Measurements from ENCODE around the gene RTP1.
"Not testable (repeated sequence)": the region's sequence is repeated elsewhere in the genome, so short reads cannot be mapped to it uniquely, and the experiment has no call there.

Gene RTP1, protein sequence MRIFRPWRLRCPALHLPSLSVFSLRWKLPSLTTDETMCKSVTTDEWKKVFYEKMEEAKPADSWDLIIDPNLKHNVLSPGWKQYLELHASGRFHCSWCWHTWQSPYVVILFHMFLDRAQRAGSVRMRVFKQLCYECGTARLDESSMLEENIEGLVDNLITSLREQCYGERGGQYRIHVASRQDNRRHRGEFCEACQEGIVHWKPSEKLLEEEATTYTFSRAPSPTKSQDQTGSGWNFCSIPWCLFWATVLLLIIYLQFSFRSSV

DNA sequence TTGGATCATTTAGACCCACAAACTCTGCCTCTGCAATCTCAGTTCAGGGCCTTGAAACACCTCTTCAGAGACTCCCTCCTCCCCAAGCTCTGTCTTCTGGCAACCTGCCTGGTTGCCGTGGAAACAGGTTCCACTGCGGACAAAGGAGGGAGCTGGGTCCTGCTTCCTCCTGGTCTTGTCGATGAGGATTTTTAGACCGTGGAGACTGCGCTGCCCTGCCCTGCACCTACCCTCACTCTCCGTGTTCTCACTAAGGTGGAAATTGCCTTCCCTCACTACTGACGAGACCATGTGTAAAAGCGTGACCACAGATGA lies at the start of gene RTP1:
Gene RTP1, plus strand, starts transcription at position 152 of the 315 bp plus-strand sequence. Its CDS starts 30 bp downstream, at position 182.
- no peak for DNase-seq

GRCh38 chr3:187150186-187150585 lies 47.1 kb upstream of the RTP1 start:
- no peak for DNase-seq

- peak; percentile 40 for DNase-seq
Measured at GRCh38 chr3:187150599-187150998, 46.7 kb upstream of the RTP1 start.

DNA sequence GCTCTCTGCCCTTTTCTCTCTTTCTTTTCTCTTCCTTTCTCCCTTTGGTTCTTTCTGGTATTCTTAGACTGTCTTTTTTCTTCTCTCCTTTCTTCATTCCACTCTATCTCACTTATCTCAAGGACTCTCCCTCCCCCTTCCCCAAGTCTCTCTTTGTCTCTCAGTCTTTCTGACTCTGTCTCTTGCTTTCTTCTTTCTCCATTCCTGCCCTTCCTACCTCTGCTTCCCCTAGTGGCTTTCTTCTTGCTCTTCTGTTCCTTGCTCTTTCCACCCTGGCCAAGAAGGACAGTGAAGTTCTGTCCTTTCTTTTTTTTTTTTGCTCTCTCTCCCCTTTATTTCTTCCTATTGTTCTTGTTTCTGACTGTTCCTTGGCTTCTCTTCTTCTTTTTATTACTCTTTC lies 35.7 kb upstream of the RTP1 start:
- DNase-seq: no peak

GRCh38 chr3:187162265-187162953 lies 34.9 kb upstream of the RTP1 start:
- DNase-seq: no peak

- DNase-seq: peak; percentile 63
Measured at GRCh38 chr3:187165144-187165543, 32.1 kb upstream of the RTP1 start.

- no peak for DNase-seq
Measured at GRCh38 chr3:187166750-187167149, 30.5 kb upstream of the RTP1 start.

DNA sequence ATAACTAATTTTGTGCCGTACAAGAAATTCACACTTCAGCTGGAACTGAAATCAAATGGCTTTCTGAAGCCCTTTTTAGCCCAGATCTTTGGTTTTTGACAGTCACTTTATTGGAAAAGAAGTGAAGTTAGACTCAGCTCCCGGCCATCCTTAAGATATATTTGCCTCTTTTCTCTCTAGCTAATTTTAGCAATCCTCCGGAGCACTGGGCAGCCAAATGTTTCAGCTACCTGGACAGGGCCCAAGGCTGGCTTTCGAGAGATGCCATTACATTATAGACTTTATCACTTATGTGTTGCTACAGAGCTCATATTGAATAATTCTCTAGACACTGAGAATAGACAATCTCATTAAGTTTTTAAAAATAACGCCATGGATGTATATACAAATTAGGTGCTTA lies 29.5 kb upstream of the RTP1 start:
- DNase-seq: no peak

GRCh38 chr3:187169231-187169960 lies 27.9 kb upstream of the RTP1 start:
- no peak for DNase-seq

GRCh38 chr3:187170911-187171310 lies 26.4 kb upstream of the RTP1 start:
- DNase-seq: not testable (repeated sequence)

DNA sequence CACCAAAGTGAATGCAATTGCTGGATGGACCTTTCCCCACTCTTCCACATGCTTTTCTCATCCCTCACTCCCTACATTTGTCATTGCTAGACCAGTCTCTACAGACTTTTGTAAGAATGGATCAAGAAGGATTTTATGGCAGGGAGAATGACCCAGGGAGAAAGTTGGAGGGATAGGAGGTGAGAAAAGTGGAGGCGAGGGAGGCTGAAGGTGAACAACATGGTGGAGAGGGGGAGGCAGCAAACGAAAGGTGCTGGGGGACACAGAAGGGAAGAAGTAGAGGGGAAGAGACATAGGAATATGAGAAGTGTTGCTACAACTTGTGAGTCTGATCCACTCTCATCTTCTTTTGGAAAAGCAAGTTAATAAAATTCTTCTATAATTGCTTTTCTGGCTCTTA lies 24.4 kb upstream of the RTP1 start:
- DNase-seq: no peak

DNA sequence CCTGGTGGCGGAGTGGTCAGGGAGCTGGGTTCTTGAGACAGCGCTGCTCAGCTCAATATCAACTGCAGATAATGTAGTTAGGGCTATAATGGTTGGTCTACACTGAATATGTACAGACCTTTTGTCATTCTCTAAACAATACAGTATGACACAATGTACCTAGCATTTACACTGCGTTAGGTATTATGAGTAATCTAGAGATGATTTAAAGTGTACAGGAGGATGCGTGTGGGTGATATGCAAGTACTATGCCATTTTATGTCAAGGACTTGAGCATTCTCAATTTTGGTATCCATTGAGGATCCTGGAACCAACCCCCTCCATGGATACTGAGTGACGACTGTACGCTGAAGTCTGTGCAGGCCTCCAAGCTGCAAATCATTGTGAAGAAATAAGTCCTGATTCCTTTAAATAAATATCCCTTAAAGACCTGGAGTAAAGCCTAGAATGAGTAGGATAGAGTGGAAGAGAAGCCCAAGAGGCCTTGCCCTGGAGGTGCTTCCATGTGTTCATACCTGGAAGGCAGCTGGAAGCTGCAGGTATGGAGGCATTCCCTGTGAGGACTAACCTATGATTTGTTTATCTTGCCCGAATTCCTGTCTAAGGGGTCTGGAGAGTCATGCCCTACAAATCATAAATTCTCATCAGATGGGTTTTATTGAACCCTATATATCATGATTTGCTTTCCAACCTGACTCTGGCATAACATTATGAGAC lies 15.7 kb upstream of the RTP1 start:
- no peak for DNase-seq

- DNase-seq: no peak
Measured at GRCh38 chr3:187183210-187183862, 13.9 kb upstream of the RTP1 start.

- DNase-seq: no peak
Measured at GRCh38 chr3:187183903-187184302, 13.4 kb upstream of the RTP1 start.

GRCh38 chr3:187185759-187186158 lies 11.5 kb upstream of the RTP1 start:
- no peak for DNase-seq

- DNase-seq: no peak
Measured at GRCh38 chr3:187186375-187186774, 10.9 kb upstream of the RTP1 start.

GRCh38 chr3:187186801-187187421 lies 10.4 kb upstream of the RTP1 start:
- peak; percentile 31 for DNase-seq

GRCh38 chr3:187188931-187189330 lies 8.4 kb upstream of the RTP1 start:
- DNase-seq: no peak

GRCh38 chr3:187191271-187191670 lies 6.0 kb upstream of the RTP1 start:
- DNase-seq: no peak

GRCh38 chr3:187193181-187193580 lies 4.1 kb upstream of the RTP1 start:
- no peak for DNase-seq

DNA sequence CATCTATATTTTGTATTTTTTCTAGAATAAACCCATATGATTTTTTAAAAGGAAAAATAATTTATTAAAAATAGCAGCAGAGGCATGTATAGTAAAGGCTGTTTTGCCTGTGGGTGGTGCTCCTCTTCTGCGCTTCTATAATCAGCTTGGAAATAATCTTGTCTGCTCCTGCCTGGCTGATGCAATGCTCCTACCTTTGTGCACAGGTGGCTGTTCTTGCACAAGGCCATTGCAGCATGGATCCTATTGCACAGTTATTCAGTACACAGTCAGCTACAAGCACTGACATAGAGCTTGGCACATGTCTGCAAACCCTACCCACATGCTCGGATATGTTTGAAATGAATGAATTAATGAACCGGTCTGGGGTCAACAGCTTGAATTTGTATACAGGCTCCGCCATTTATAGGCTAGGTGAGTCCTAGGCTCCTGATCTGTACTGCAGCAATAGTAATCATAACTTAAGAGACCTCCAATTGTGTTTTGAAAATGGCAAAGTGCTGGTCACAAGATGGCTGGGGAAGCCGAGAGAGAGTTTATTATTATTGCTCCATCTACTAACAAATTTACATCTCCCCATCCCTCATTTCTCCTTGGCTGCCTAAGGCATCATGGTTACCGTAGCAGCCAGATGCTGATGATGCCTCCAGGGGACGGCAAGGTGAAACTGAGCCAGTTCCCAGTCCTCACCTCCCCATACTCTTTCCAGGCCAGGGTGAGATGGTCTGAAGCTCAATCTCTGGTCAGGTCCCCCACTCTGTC lies 532 bp upstream of the RTP1 start:
- DNase-seq: no peak

GRCh38 chr3:187198490-187198889 lies 1.2 kb downstream of the RTP1 start:
- no peak for DNase-seq
